KMS-11 (cell line): ENCODE measurements around the gene TMEM30B.

ENCODE experiments used
- H2AFZ ChIP-seq: fragments of 200-600 bp; sonication (generic); 2 replicates; pipeline ENCODE4 v1.6.1; 2016; ENCODE audit warnings: antibody characterized with exemption, mixed run types, low read depth
- H3K27ac ChIP-seq: fragments of 200-600 bp; sonication (generic); 2 replicates; pipeline ENCODE4 v1.6.1; 2016; ENCODE audit warnings: mild to moderate bottlenecking, mixed run types
- H3K27me3 ChIP-seq: fragments of 200-600 bp; sonication (generic); 2 replicates; pipeline ENCODE4 v1.6.1; 2017; ENCODE audit warnings: mild to moderate bottlenecking, low read depth, mixed run types, moderate library complexity; ENCODE audit not compliant: insufficient read depth
- H3K36me3 ChIP-seq: fragments of 200-600 bp; sonication (generic); 2 replicates; pipeline ENCODE4 v1.6.1; 2017; ENCODE audit warnings: mild to moderate bottlenecking, mixed run types; ENCODE audit not compliant: insufficient read depth
- H3K4me1 ChIP-seq: fragments of 200-600 bp; sonication (generic); 2 replicates; pipeline ENCODE4 v1.6.1; 2016; ENCODE audit warnings: mild to moderate bottlenecking, low read depth, mixed run types; ENCODE audit not compliant: poor library complexity, severe bottlenecking
- H3K4me2 ChIP-seq: fragments of 200-600 bp; sonication (generic); 2 replicates; pipeline ENCODE4 v1.7.0; 2016; ENCODE audit warnings: mild to moderate bottlenecking, mixed run types
- H3K4me3 ChIP-seq: fragments of 200-600 bp; sonication (generic); IDR thresholded peaks from 2 replicates; pipeline ENCODE4 v1.6.1; 2017; ENCODE audit warnings: low read depth, low read length, mixed read lengths; ENCODE audit not compliant: insufficient read depth
- H3K79me2 ChIP-seq: fragments of 200-600 bp; sonication (generic); 2 replicates; pipeline ENCODE4 v1.6.1; 2016; ENCODE audit warnings: low read depth, mixed run types; ENCODE audit not compliant: insufficient read depth
- H3K9ac ChIP-seq: fragments of 200-600 bp; sonication (generic); 2 replicates; pipeline ENCODE4 v1.6.1; 2016; ENCODE audit warnings: mild to moderate bottlenecking, mixed run types
- H4K20me1 ChIP-seq: fragments of 200-600 bp; sonication (generic); 2 replicates; pipeline ENCODE4 v1.6.1; 2016; ENCODE audit warnings: mild to moderate bottlenecking, mixed run types; ENCODE audit not compliant: insufficient read depth
- CTCF ChIP-seq: fragments of 200-600 bp; sonication (generic); conservative IDR thresholded peaks from 2 replicates; pipeline ENCODE4 v1.6.1; 2017; ENCODE audit warnings: low read depth, mild to moderate bottlenecking, antibody characterized with exemption, low read length, moderate library complexity, mixed read lengths

TMEM30B gene

GRCh38 chr14:61288228-61288627, 7.1 kb upstream of the TMEM30B start:
- Histone ChIP-seq H3K79me2 (no peaks in the 10 kb centered on the region), H3K4me2 (no peak overlapping the region), H3K9ac (no peak overlapping the region), H3K27ac (no peak overlapping the region), H3K36me3 (no peaks in the 10 kb centered on the region), H4K20me1 (no peaks in the 10 kb centered on the region), H3K27me3 (no peaks in the 10 kb centered on the region), H3K4me1 (no peaks in the 10 kb centered on the region), H3K4me3 (no peak overlapping the region), H2AFZ (no peak overlapping the region)
- TF ChIP-seq CTCF, result no peak

GRCh38 chr14:61287196-61287595, 6.1 kb upstream of the TMEM30B start:
- Histone ChIP-seq H2AFZ (no peak overlapping the region), H3K4me1 (no peaks in the 10 kb centered on the region), H3K79me2 (no peaks in the 10 kb centered on the region), H3K36me3 (no peaks in the 10 kb centered on the region), H3K27me3 (no peaks in the 10 kb centered on the region), H3K4me2 (no peak overlapping the region), H3K9ac (no peak overlapping the region), H3K4me3 (no peak overlapping the region), H4K20me1 (no peaks in the 10 kb centered on the region), H3K27ac (no peak overlapping the region)
- TF ChIP-seq CTCF, result no peak

GRCh38 chr14:61285364-61285763, 4.2 kb upstream of the TMEM30B start:
- H3K79me2 ChIP-seq, result no peaks in the 10 kb centered on the region
- no peak overlapping the region for H3K9ac ChIP-seq
- no peak overlapping the region for H3K27ac ChIP-seq
- H2AFZ ChIP-seq, result no peak overlapping the region
- H4K20me1 ChIP-seq, result no peaks in the 10 kb centered on the region
- H3K4me3 ChIP-seq, result no peak overlapping the region
- no peaks in the 10 kb centered on the region for H3K36me3 ChIP-seq
- H3K4me1 ChIP-seq, result no peaks in the 10 kb centered on the region
- no peak for TF ChIP-seq CTCF
- no peaks in the 10 kb centered on the region for H3K27me3 ChIP-seq
- no peak overlapping the region for H3K4me2 ChIP-seq

- Histone ChIP-seq H3K79me2 (no peaks in the 10 kb centered on the region), H3K27me3 (no peaks in the 10 kb centered on the region), H3K4me2 (no peak overlapping the region), H2AFZ (no peak overlapping the region), H3K4me1 (no peaks in the 10 kb centered on the region), H3K27ac (no peak overlapping the region), H3K9ac (no peak overlapping the region), H3K36me3 (no peaks in the 10 kb centered on the region), H3K4me3 (no peak overlapping the region), H4K20me1 (no peaks in the 10 kb centered on the region)
- TF ChIP-seq CTCF, result no peak
Measured at GRCh38 chr14:61284001-61284400, 2.9 kb upstream of the TMEM30B start.

GRCh38 chr14:61282746-61283145, 1.6 kb upstream of the TMEM30B start:
- TF ChIP-seq CTCF, result no peak
- no peaks in the 10 kb centered on the region for H3K79me2 ChIP-seq
- H2AFZ ChIP-seq, result no peak overlapping the region
- no peaks in the 10 kb centered on the region for H4K20me1 ChIP-seq
- H3K27me3 ChIP-seq, result no peaks in the 10 kb centered on the region
- H3K36me3 ChIP-seq, result no peaks in the 10 kb centered on the region
- H3K27ac ChIP-seq, result no peak overlapping the region
- no peak overlapping the region for H3K4me2 ChIP-seq
- no peaks in the 10 kb centered on the region for H3K4me1 ChIP-seq
- no peak overlapping the region for H3K9ac ChIP-seq
- no peak overlapping the region for H3K4me3 ChIP-seq
